ENCODE data around the gene IBA57. TPM values are rescaled to one million over a fixed set of nuclear protein-coding genes. Genes with fewer than 3 reads are reported as not detected.

IBA57 gene
- polyA plus RNA-seq, 1 of the 3 experiments (the other 2 are of a cell fraction): 1.8 TPM

- Histone ChIP-seq H3K27me3 (ENCODE audit: insufficient read depth) (no peaks in the 10 kb centered on the region), H3K27ac (ENCODE audit: low read depth in 2 of 2, low read length in 1 of 2) (no peak overlapping the region), H3F3A (replicated peaks; ENCODE audit: insufficient read depth) (no peaks in the 10 kb centered on the region), H3K4me2 (no peak overlapping the region), H3K36me3 (replicated peaks in 1 of 2; ENCODE audit: control insufficient read depth in 1 of 2, insufficient read depth in 2 of 2, low read length in 1 of 2) (peaks cover 0 to 3% of the 10 kb centered on the region in 2 experiments), H3K4me1 (ENCODE audit: control insufficient read depth in 1 of 2, insufficient read depth in 2 of 2, low read depth in 1 of 2, low read length in 1 of 2) (no peaks in the 10 kb centered on the region), H3K79me2 (ENCODE audit: insufficient read depth) (no peaks in the 10 kb centered on the region), H3K9me2 (no peaks in the 10 kb centered on the region), H3K9me3 (no peaks in the 10 kb centered on the region), H3K4me3 (ENCODE audit: low read depth in 2 of 2, low read length in 1 of 2) (no peak overlapping the region; a peak in 1 of 4 replicates), H2AFZ (ENCODE audit: low read depth) (no peak overlapping the region), H3K9ac (no peak overlapping the region), H4K20me1 (ENCODE audit: insufficient read depth) (no peaks in the 10 kb centered on the region)
- CTCF ChIA-PET: interaction anchor here (1.0 to 1.3 kb wide), 2 partner anchors 12 to 94 kb away, joined by 5 to 6 read pairs; no protein-coding TSS in a partner anchor
- 35% methylated on average over 2 of the region's 2 CpGs for WGBS (ENCODE audit: low lambda C conversion rate)
- no peak for DNase-seq
- TF ChIP-seq TAF1 (IDR thresholded peaks at IDR 0.05; ENCODE audit: borderline replicate concordance, low read depth, low read length): no peak
- TF ChIP-seq GATA2 (CRISPR knock-in tag; IDR thresholded peaks at IDR 0.05): no peak
- no peak for TF ChIP-seq TCF12 (IDR thresholded peaks at IDR 0.05)
- TF ChIP-seq EP300 (IDR thresholded peaks at IDR 0.05; ENCODE audit: borderline replicate concordance in 1 of 2, low read depth in 1 of 2, low read length in 1 of 2): no peak
- TF ChIP-seq NFIC (IDR thresholded peaks at IDR 0.05; ENCODE audit: borderline replicate concordance): no peak
- TF ChIP-seq IRF3 (IDR thresholded peaks at IDR 0.05; ENCODE audit: low read depth, low read length): no peak
- no peak for TF ChIP-seq GABPA (IDR thresholded peaks at IDR 0.05; ENCODE audit: low read depth)
- TF ChIP-seq MAX (IDR thresholded peaks at IDR 0.05; ENCODE audit: low read depth): no peak
- no peak for TF ChIP-seq ZBTB33 (IDR thresholded peaks at IDR 0.05; ENCODE audit: borderline replicate concordance, low read depth)
- TF ChIP-seq FOXM1 (IDR thresholded peaks at IDR 0.05; ENCODE audit: low read depth): no peak
- TF ChIP-seq POLR2AphosphoS5 (IDR thresholded peaks at IDR 0.05; ENCODE audit: low read depth, low read length): no peak
- no peak for TF ChIP-seq YY1 (IDR thresholded peaks at IDR 0.05; ENCODE audit: low read depth)
- POLR2A ChIA-PET: no interaction called here
Observed at GRCh38 chr1:228225165-228225710, 59.6 kb downstream of the IBA57 start.

GRCh38 chr1:228225740-228226139 is 60.1 kb downstream of the IBA57 start:
- Histone ChIP-seq H3K9ac (no peak overlapping the region), H3K4me1 (ENCODE audit: control insufficient read depth in 1 of 2, insufficient read depth in 2 of 2, low read depth in 1 of 2, low read length in 1 of 2) (no peaks in the 10 kb centered on the region), H3K9me2 (no peaks in the 10 kb centered on the region), H3K9me3 (no peaks in the 10 kb centered on the region), H2AFZ (ENCODE audit: low read depth) (no peak overlapping the region), H4K20me1 (ENCODE audit: insufficient read depth) (no peaks in the 10 kb centered on the region), H3K36me3 (replicated peaks in 1 of 2; ENCODE audit: control insufficient read depth in 1 of 2, insufficient read depth in 2 of 2, low read length in 1 of 2) (peaks cover 0 to 3% of the 10 kb centered on the region in 2 experiments), H3K4me2 (no peak overlapping the region), H3K79me2 (ENCODE audit: insufficient read depth) (no peaks in the 10 kb centered on the region), H3K27ac (ENCODE audit: low read depth in 2 of 2, low read length in 1 of 2) (no peak overlapping the region), H3K4me3 (ENCODE audit: low read depth in 2 of 2, low read length in 1 of 2) (no peak overlapping the region), H3K27me3 (ENCODE audit: insufficient read depth) (no peaks in the 10 kb centered on the region), H3F3A (replicated peaks; ENCODE audit: insufficient read depth) (no peaks in the 10 kb centered on the region)
- ChIA-PET CTCF (interaction anchor here (1.0 to 1.3 kb wide), 2 partner anchors 12 to 95 kb away, joined by 5 to 6 read pairs; no protein-coding TSS in a partner anchor), POLR2A (no interaction called here)
- no peak for DNase-seq
- 52% methylated on average over 2 of the region's 2 CpGs for WGBS (ENCODE audit: low lambda C conversion rate)
- TF ChIP-seq YY1 (IDR thresholded peaks at IDR 0.05; ENCODE audit: low read depth): no peak
- no peak for TF ChIP-seq NRF1 (IDR thresholded peaks at IDR 0.05; ENCODE audit: low read depth, low read length)
- no peak for TF ChIP-seq RFX5 (IDR thresholded peaks at IDR 0.05; ENCODE audit: low read length)
- no peak for TF ChIP-seq CTCF (IDR thresholded peaks at IDR 0.05)
- TF ChIP-seq MEF2A (IDR thresholded peaks at IDR 0.05; ENCODE audit: borderline replicate concordance, low read depth): no peak
- no peak for TF ChIP-seq RAD21 (IDR thresholded peaks at IDR 0.05; ENCODE audit: low read length)
- no peak for TF ChIP-seq FOXM1 (IDR thresholded peaks at IDR 0.05; ENCODE audit: low read depth)
- no peak for TF ChIP-seq TCF12 (IDR thresholded peaks at IDR 0.05)
- no peak for TF ChIP-seq PBX3 (IDR thresholded peaks at IDR 0.05)
- TF ChIP-seq FOXJ3 (CRISPR knock-in tag; IDR thresholded peaks at IDR 0.05): no peak
- TF ChIP-seq TEAD4 (IDR thresholded peaks at IDR 0.05; ENCODE audit: borderline replicate concordance, insufficient read depth): no peak
- no peak for TF ChIP-seq MXI1 (IDR thresholded peaks at IDR 0.05; ENCODE audit: low read depth, low read length)
- TF ChIP-seq USF2 (IDR thresholded peaks at IDR 0.05; ENCODE audit: borderline replicate concordance, low read depth, low read length): no peak
